ENCODE measurements around the gene GNAT1. TPM values are rescaled to one million over a fixed set of nuclear protein-coding genes. Genes with fewer than 3 reads are reported as not detected.

Gene GNAT1
- total RNA-seq, 1 experiment from 2014 or later, result not detected

DNA sequence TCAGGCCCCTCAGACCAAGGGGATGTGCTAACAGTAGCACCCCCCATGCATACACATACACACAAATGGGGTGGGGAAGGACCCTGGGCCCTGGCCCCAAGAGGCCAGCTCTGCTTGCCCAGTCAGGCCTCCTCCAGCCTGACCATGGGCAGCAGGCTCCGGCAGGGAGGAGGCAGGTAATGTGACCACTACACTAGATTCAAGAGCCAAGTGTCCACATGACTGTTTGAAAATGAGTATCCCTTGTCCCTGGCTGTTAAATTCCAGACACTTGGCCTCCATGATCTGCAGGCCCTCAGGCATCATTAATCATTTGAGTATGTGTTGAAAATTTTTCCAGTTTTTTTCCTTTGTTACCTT, 30.7 kb downstream of the GNAT1 start:
- Histone ChIP-seq H3K36me3 (ENCODE audit: low read depth) (no peaks in the 10 kb centered on the region), H3K27me3 (ENCODE audit: insufficient read depth, low read depth) (no peaks in the 10 kb centered on the region), H2AFZ (no peak overlapping the region), H3K9me3 (ENCODE audit: insufficient read depth, low read depth) (no peaks in the 10 kb centered on the region), H3K27ac (no peak overlapping the region), H4K20me1 (ENCODE audit: insufficient read depth) (no peaks in the 10 kb centered on the region), H3K4me3 (no peak overlapping the region), H3K79me2 (ENCODE audit: low read depth) (no peaks in the 10 kb centered on the region), H3F3A (ENCODE audit: insufficient read depth, low read depth) (peaks cover 4% of the 10 kb centered on the region; the same call in 1 of the 2 replicates), H3K4me2 (no peak overlapping the region), H3K9me2 (ENCODE audit: insufficient read depth) (no peaks in the 10 kb centered on the region), H3K4me1 (replicated peaks; ENCODE audit: insufficient read depth) (no peaks in the 10 kb centered on the region; the same call in 1 of the 2 replicates)
- no peak for TF ChIP-seq CTCF (conservative IDR thresholded peaks at IDR 0.05)
- no peak for TF ChIP-seq EZH2 (IDR thresholded peaks at IDR 0.05; ENCODE audit: low read depth)
- intact Hi-C loops (cut with micrococcal nuclease; ENCODE audit: unreplicated experiment), result loop anchor here (5.0 kb wide), 1 partner anchor 680 kb away; no protein-coding TSS in a partner anchor
- CTCF ChIA-PET, result no interaction called here
- POLR2A ChIA-PET (ENCODE audit: unreplicated experiment), result interaction anchor here (0.6 kb wide), 1 partner anchor 1674 kb away, joined by 4 read pairs; no protein-coding TSS in a partner anchor
- DNase-seq, result no peak
- no TSS peak for BruUV-seq (replicated peaks)

DNA sequence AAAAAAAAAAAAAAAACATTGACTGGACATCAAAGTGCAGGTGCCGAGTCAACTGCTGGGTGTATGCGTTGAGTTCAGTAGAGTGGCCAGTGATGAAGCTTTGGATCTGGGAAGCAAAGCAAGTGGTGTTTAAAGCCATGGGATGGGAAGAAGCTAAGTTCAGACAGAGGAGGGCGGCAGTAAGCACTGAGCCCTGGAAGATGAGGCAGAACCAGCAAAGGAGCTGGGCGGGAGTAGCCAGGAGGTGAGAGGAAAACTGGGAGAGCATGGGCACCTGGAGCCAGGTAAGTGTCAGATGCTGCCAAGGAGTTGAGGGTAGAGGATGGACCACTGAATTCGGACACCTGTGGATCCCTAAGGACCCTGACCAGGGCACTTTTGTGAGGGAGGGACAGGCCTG, 33.2 kb downstream of the GNAT1 start:
- no peaks in the 10 kb centered on the region for H4K20me1 ChIP-seq (ENCODE audit: insufficient read depth)
- CTCF ChIA-PET, result interaction anchor here (0.7 to 1.5 kb wide), 2 partner anchors 30 to 1717 kb away, joined by 13 read pairs; no protein-coding TSS in a partner anchor
- H3F3A ChIP-seq (ENCODE audit: insufficient read depth, low read depth), result peaks cover 13% of the 10 kb centered on the region; the same call in 1 of the 2 replicates
- H3K4me2 ChIP-seq, result no peak overlapping the region
- no peak for DNase-seq
- no peak overlapping the region for H3K4me3 ChIP-seq
- H2AFZ ChIP-seq, result no peak overlapping the region
- H3K4me1 ChIP-seq (replicated peaks; ENCODE audit: insufficient read depth), result peaks cover 12% of the 10 kb centered on the region
- H3K9me3 ChIP-seq (ENCODE audit: insufficient read depth, low read depth), result no peaks in the 10 kb centered on the region
- no peaks in the 10 kb centered on the region for H3K9me2 ChIP-seq (ENCODE audit: insufficient read depth)
- BruUV-seq (replicated peaks), result no TSS peak
- intact Hi-C loops (cut with micrococcal nuclease; ENCODE audit: unreplicated experiment), result loop anchor here (5.0 kb wide), 2 partner anchors 113 to 682 kb away; no protein-coding TSS in a partner anchor
- H3K27ac ChIP-seq, result no peak overlapping the region
- H3K79me2 ChIP-seq (ENCODE audit: low read depth), result no peaks in the 10 kb centered on the region
- TF ChIP-seq CTCF (conservative IDR thresholded peaks at IDR 0.05) (no peak), EZH2 (IDR thresholded peaks at IDR 0.05; ENCODE audit: low read depth) (no peak)
- no peaks in the 10 kb centered on the region for H3K27me3 ChIP-seq (ENCODE audit: insufficient read depth, low read depth)
- POLR2A ChIA-PET (ENCODE audit: unreplicated experiment), result no interaction called here
- H3K36me3 ChIP-seq (ENCODE audit: low read depth), result no peaks in the 10 kb centered on the region

DNA sequence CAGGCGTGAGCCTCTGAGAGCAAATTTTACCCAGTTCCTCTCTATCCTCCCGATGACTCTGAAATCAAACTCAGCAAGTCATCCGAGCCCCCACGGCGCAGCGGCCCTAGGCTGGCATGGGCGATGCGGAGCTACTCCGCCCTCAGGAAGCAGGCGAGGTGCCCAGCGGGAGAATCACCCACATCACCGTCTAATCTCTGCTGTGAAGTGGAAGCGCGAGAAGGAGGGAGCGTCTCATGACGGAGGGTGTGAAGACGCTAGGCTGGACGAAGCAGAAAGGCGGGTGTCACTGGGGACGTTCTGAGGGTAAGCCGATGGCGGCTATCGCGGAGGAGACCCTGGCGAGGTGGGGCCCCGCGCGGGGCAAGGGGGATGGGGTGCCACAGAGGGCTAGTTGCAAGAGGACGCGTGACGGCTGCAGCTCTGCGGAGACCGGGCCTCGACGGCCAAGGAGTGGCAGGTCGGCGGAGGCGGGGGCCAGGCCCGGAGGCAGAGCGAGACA, 35.5 kb downstream of the GNAT1 start:
- no peaks in the 10 kb centered on the region for H3K9me3 ChIP-seq (ENCODE audit: insufficient read depth, low read depth)
- no peak overlapping the region for H3K27ac ChIP-seq
- CTCF ChIA-PET, result interaction anchor here (0.6 to 1.7 kb wide), 14 partner anchors 9 to 1761 kb away, joined by 3 to 9 read pairs (median 6); partner anchors contain the start of genes C3orf18 and GNAI2
- TF ChIP-seq CTCF (conservative IDR thresholded peaks at IDR 0.05) (no peak), EZH2 (IDR thresholded peaks at IDR 0.05; ENCODE audit: low read depth) (no peak)
- H4K20me1 ChIP-seq (ENCODE audit: insufficient read depth), result no peaks in the 10 kb centered on the region
- H2AFZ ChIP-seq, result peak overlapping the region; percentile 95
- peak; percentile 52 to 53 for DNase-seq
- no TSS peak for BruUV-seq (replicated peaks)
- H3K79me2 ChIP-seq (ENCODE audit: low read depth), result no peaks in the 10 kb centered on the region
- no peaks in the 10 kb centered on the region for H3K9me2 ChIP-seq (ENCODE audit: insufficient read depth)
- peak overlapping the region; percentile 90 for H3K4me2 ChIP-seq
- H3K4me3 ChIP-seq, result peak overlapping the region; percentile 64
- H3K27me3 ChIP-seq (ENCODE audit: insufficient read depth, low read depth), result no peaks in the 10 kb centered on the region
- H3K36me3 ChIP-seq (ENCODE audit: low read depth), result no peaks in the 10 kb centered on the region
- POLR2A ChIA-PET (ENCODE audit: unreplicated experiment), result interaction anchor here (0.6 to 0.9 kb wide), 3 partner anchors 19 to 38 kb away, joined by 5 to 10 read pairs (median 7); no protein-coding TSS in a partner anchor
- H3F3A ChIP-seq (ENCODE audit: insufficient read depth, low read depth), result peaks cover 13% of the 10 kb centered on the region; the same call in 1 of the 2 replicates
- peaks cover 12% of the 10 kb centered on the region for H3K4me1 ChIP-seq (replicated peaks; ENCODE audit: insufficient read depth)
- intact Hi-C loops (cut with micrococcal nuclease; ENCODE audit: unreplicated experiment), result loop anchor here (1.0 to 5.0 kb wide), 8 partner anchors 19 to 110 kb away; no protein-coding TSS in a partner anchor
